GM23338 (cell line): Measurements from ENCODE around the gene KSR2. TPM values are rescaled to one million over a fixed set of nuclear protein-coding genes. Genes with fewer than 3 reads are reported as not detected.

Experiments used
- ATAC-seq: fragments of 200-7000 bp; cut with Tn5 transposase; 3 replicates; pipeline ENCODE4 v1.9.1; 2020
- DNase-seq: peaks from one replicate; pipeline ENCODE4 v3.0.0-alpha.2; 2015; ENCODE audit warnings: low spot score
- H2AFZ ChIP-seq: fragments of 200-600 bp; sonication (generic); 2 replicates; pipeline ENCODE4 v1.8.0; 2016; ENCODE audit warnings: antibody characterized with exemption, mild to moderate bottlenecking, moderate library complexity
- H3F3A ChIP-seq: fragments of 200-600 bp; sonication (generic); replicated peaks from 2 replicates; pipeline ENCODE4 v1.8.0; 2017; ENCODE audit warnings: antibody characterized with exemption, mixed run types, low read depth
- H3K27ac ChIP-seq: fragments of 200-600 bp; sonication (generic); 2 replicates; pipeline ENCODE4 v1.6.1; 2016; ENCODE audit warnings: low read depth
- H3K27me3 ChIP-seq: fragments of 200-600 bp; sonication (generic); 2 replicates; pipeline ENCODE4 v1.8.0; 2016; ENCODE audit warnings: mild to moderate bottlenecking, mixed run types, moderate library complexity; ENCODE audit not compliant: insufficient read depth
- H3K36me3 ChIP-seq: fragments of 200-600 bp; sonication (generic); 2 replicates; pipeline ENCODE4 v1.8.0; 2016; ENCODE audit warnings: mild to moderate bottlenecking; ENCODE audit not compliant: insufficient read depth
- H3K4me1 ChIP-seq: fragments of 200-600 bp; sonication (generic); 2 replicates; pipeline ENCODE4 v1.8.0; 2016; ENCODE audit warnings: mild to moderate bottlenecking, moderate library complexity; ENCODE audit not compliant: insufficient read depth
- H3K4me2 ChIP-seq: fragments of 200-600 bp; sonication (generic); 2 replicates; pipeline ENCODE4 v1.7.1; 2017; ENCODE audit warnings: mixed run types
- H3K4me3 ChIP-seq: fragments of 200-600 bp; sonication (generic); 2 replicates; pipeline ENCODE4 v1.6.1; 2016; ENCODE audit warnings: mixed run types
- H3K79me2 ChIP-seq: fragments of 200-600 bp; sonication (generic); replicated peaks from 2 replicates; pipeline ENCODE4 v1.8.0; 2017; ENCODE audit warnings: mild to moderate bottlenecking; ENCODE audit not compliant: insufficient read depth
- H3K9me2 ChIP-seq: fragments of 200-600 bp; sonication (generic); 2 replicates; pipeline ENCODE4 v1.8.0; 2017; ENCODE audit not compliant: insufficient read depth
- H4K20me1 ChIP-seq: fragments of 200-600 bp; sonication (generic); replicated peaks from 2 replicates; pipeline ENCODE4 v1.8.0; 2017; ENCODE audit warnings: mild to moderate bottlenecking; ENCODE audit not compliant: insufficient read depth
- H3K27ac Mint-ChIP-seq: 2 replicates; pipeline ENCODE4 v1.8.0; 2020; ENCODE audit warnings: inconsistent platforms, mild to moderate bottlenecking, moderate library complexity, mixed read lengths
- H3K27me3 Mint-ChIP-seq: 3 replicates; pipeline ENCODE4 v1.8.0; 2022; ENCODE audit warnings: low read depth, mild to moderate bottlenecking, moderate library complexity, mixed read lengths, inconsistent platforms; ENCODE audit not compliant: insufficient read depth, poor library complexity
- H3K36me3 Mint-ChIP-seq: 3 replicates; pipeline ENCODE4 v1.8.0; 2021; ENCODE audit warnings: low read depth, mild to moderate bottlenecking, inconsistent platforms, moderate library complexity, mixed read lengths
- H3K4me1 Mint-ChIP-seq: 3 replicates; pipeline ENCODE4 v1.8.0; 2020; ENCODE audit warnings: mild to moderate bottlenecking, inconsistent platforms, mixed read lengths
- H3K4me3 Mint-ChIP-seq: 3 replicates; pipeline ENCODE4 v1.8.0; 2021; ENCODE audit warnings: moderate library complexity, mild to moderate bottlenecking, inconsistent platforms, mixed read lengths
- H3K9me3 Mint-ChIP-seq: 3 replicates; pipeline ENCODE4 v1.8.0; 2020; ENCODE audit warnings: moderate library complexity, mild to moderate bottlenecking, inconsistent platforms, mixed read lengths
- CREB1 ChIP-seq: fragments of 250-450 bp; sonication (Bioruptor Pico); IDR thresholded peaks from 2 replicates; pipeline ENCODE4 v1.5.0; 2020; ENCODE audit warnings: low read depth, mild to moderate bottlenecking, moderate library complexity
- CTCF ChIP-seq, 2 experiments: fragments of 200-600 bp in 1 of 2; sonication (generic) in 1 of 2; conservative IDR thresholded peaks; 2 replicates each; pipeline versions ENCODE4 v1.5.1 to v1.6.1; 2016 to 2017; ENCODE audit warnings: antibody characterized with exemption in 2 of 2, low read depth in 2 of 2, mild to moderate bottlenecking in 2 of 2, moderate library complexity in 1 of 2
- ETS1 ChIP-seq: IDR thresholded peaks from 2 replicates; pipeline ENCODE4 v1.6.1; 2016; ENCODE audit warnings: antibody characterized with exemption
- EZH2 ChIP-seq: fragments of 200-600 bp; sonication (generic); IDR thresholded peaks from one replicate; pipeline ENCODE4 v1.8.0; 2017; ENCODE audit warnings: antibody characterized with exemption, mild to moderate bottlenecking, low read depth; ENCODE audit not compliant: unreplicated experiment
- EZH2phosphoT487 ChIP-seq: fragments of 200-600 bp; sonication (generic); IDR thresholded peaks from one replicate; pipeline ENCODE4 v1.8.1; 2018; ENCODE audit warnings: antibody characterized with exemption; ENCODE audit not compliant: unreplicated experiment
- JUNB ChIP-seq: IDR thresholded peaks from one replicate; pipeline ENCODE4 v1.6.1; 2016; ENCODE audit warnings: antibody characterized with exemption; ENCODE audit not compliant: unreplicated experiment
- NANOG ChIP-seq: IDR thresholded peaks from 2 replicates; pipeline ENCODE4 v1.6.1; 2016; ENCODE audit warnings: antibody characterized with exemption, borderline replicate concordance
- POLR2AphosphoS5 ChIP-seq: IDR thresholded peaks from 2 replicates; pipeline ENCODE4 v1.6.1; 2016; ENCODE audit warnings: antibody characterized with exemption, low read depth
- REST ChIP-seq: IDR thresholded peaks from one replicate; pipeline ENCODE4 v1.6.1; 2018; ENCODE audit warnings: antibody characterized with exemption; ENCODE audit not compliant: unreplicated experiment
- STAT1 ChIP-seq: IDR thresholded peaks from one replicate; pipeline ENCODE4 v1.6.1; 2016; ENCODE audit warnings: antibody characterized with exemption; ENCODE audit not compliant: unreplicated experiment
- ZNF114 ChIP-seq: fragments of 250-450 bp; sonication (Bioruptor Pico); IDR thresholded peaks from 2 replicates; pipeline ENCODE4 v1.5.0; 2020; ENCODE audit warnings: mild to moderate bottlenecking, moderate library complexity
- ZNF331 ChIP-seq: fragments of 250-450 bp; sonication (Bioruptor Pico); IDR thresholded peaks from 2 replicates; pipeline ENCODE4 v1.5.0; 2020; ENCODE audit warnings: low read depth, mild to moderate bottlenecking, moderate library complexity
- ZNF462 ChIP-seq: fragments of 250-450 bp; sonication (Bioruptor Pico); IDR thresholded peaks from 2 replicates; pipeline ENCODE4 v1.5.0; 2020; ENCODE audit warnings: mild to moderate bottlenecking, moderate library complexity
- polyA plus RNA-seq: library from polyadenylated mRNA; unstranded; fragments of >200 nt; fragmentation: Nextera tagmentation; extraction: Ambion mirVana; gene quantifications from 2 replicates; pipeline ENCODE4 v1.2.1, GENCODE V29; 2016
- total RNA-seq: library from RNA; depleted of rRNA; stranded (reverse); fragments of >200 nt; shearing (Covaris generic); gene quantifications from 2 replicates; pipeline ENCODE4 v1.2.3, GENCODE V29; 2014

The KSR2 gene
- total and polyA plus RNA-seq, 2 experiments from 2014 or later, result 1.1 to 2.7 TPM

GRCh38 chr12:117845271-117845904 is 123.4 kb downstream of the KSR2 start:
- H3K4me3 ChIP-seq, result no peak overlapping the region
- TF ChIP-seq STAT1 (no peak), ZNF331 (CRISPR knock-in tag) (no peak), JUNB (no peak), CTCF (conservative IDR thresholded peaks at IDR 0.05; ENCODE audit: low read depth in 2 of 2) (no peak), EZH2phosphoT487 (no peak), EZH2 (no peak), ETS1 (no peak), ZNF114 (CRISPR knock-in tag) (no peak), POLR2AphosphoS5 (no peak), NANOG (no peak), REST (no peak), CREB1 (CRISPR knock-in tag) (no peak), ZNF462 (no peak)
- peaks cover 7% of the 10 kb centered on the region for H3K36me3 ChIP-seq
- H3K4me2 ChIP-seq, result no peak overlapping the region
- no peaks in the 10 kb centered on the region for H4K20me1 ChIP-seq
- Mint-ChIP-seq H3K4me1 (peaks cover 36% of the 10 kb centered on the region), H3K27me3 (peaks cover 11% of the 10 kb centered on the region), H3K9me3 (peaks cover 27% of the 10 kb centered on the region), H3K27ac (no peak overlapping the region), H3K36me3 (peaks cover 32% of the 10 kb centered on the region), H3K4me3 (no peak overlapping the region)
- ATAC-seq (no peak), DNase-seq (no peak)
- no peaks in the 10 kb centered on the region for H3K79me2 ChIP-seq
- H3K4me1 ChIP-seq, result peaks cover 13% of the 10 kb centered on the region
- H3K27me3 ChIP-seq, result no peaks in the 10 kb centered on the region
- no peak overlapping the region for H2AFZ ChIP-seq
- no peak overlapping the region for H3K27ac ChIP-seq
- H3F3A ChIP-seq, result no peaks in the 10 kb centered on the region
- H3K9me2 ChIP-seq, result no peaks in the 10 kb centered on the region
